Caco-2 (cell line): ENCODE results near the gene SLC30A1. TPM values are rescaled to one million over a fixed set of nuclear protein-coding genes. Genes with fewer than 3 reads are reported as not detected.

Experiments used
- BruUV-seq: library from RNA; stranded (reverse); fragments of 400-500 nt; replicated peaks from 2 replicates; lab custom pipeline; 2021; lab: Mats Ljungman, UMichigan
- CTCF ChIA-PET: fragments of 300-600 bp; sonication (Branson Sonifier 250); formaldehyde crosslinking; loops from one replicate; lab custom pipeline; 2022; ENCODE audit warnings: antibody characterized with exemption; lab: Charles Lee
- POLR2A ChIA-PET: fragments of 300-600 bp; sonication (Branson Sonifier 250); formaldehyde crosslinking; loops from one replicate; lab custom pipeline; 2022; ENCODE audit warnings: antibody characterized with exemption; lab: Charles Lee
- DNase-seq, 2 experiments: peaks; one replicate each; pipeline versions ENCODE4 v3.0.0 to v3.0.0-alpha.2; 2020 to 2022
- H3K27me3 ChIP-seq: replicated peaks from 2 replicates; pipeline ENCODE4 v1.6.0; 2011; ENCODE audit warnings: low read length; ENCODE audit not compliant: control insufficient read depth, insufficient read depth
- H3K36me3 ChIP-seq: 2 replicates; pipeline ENCODE4 v1.5.1; 2011; ENCODE audit warnings: low read length; ENCODE audit not compliant: control insufficient read depth, insufficient read depth
- H3K4me1 ChIP-seq: fragments of 250-450 bp; sonication (Bioruptor Pico); 2 replicates; pipeline ENCODE4 v1.5.1; 2020; ENCODE audit warnings: mild to moderate bottlenecking
- H3K4me3 ChIP-seq: 2 replicates; pipeline ENCODE4 v1.5.1; 2011; ENCODE audit warnings: low read depth, mild to moderate bottlenecking, control low read depth, low read length
- H3K9me3 ChIP-seq: fragments of 250-450 bp; sonication (Bioruptor Pico); 2 replicates; pipeline ENCODE4 v1.5.1; 2020; ENCODE audit warnings: mild to moderate bottlenecking, moderate library complexity
- H3K27ac Mint-ChIP-seq: one replicate; pipeline ENCODE4 v1.8.0; 2022; ENCODE audit warnings: mixed read lengths; ENCODE audit not compliant: unreplicated experiment
- H3K27me3 Mint-ChIP-seq: one replicate; pipeline ENCODE4 v1.8.0; 2022; ENCODE audit warnings: mixed read lengths; ENCODE audit not compliant: insufficient read depth, unreplicated experiment
- H3K36me3 Mint-ChIP-seq: one replicate; pipeline ENCODE4 v1.8.0; 2022; ENCODE audit warnings: mild to moderate bottlenecking, mixed read lengths; ENCODE audit not compliant: insufficient read depth, unreplicated experiment
- H3K4me1 Mint-ChIP-seq: one replicate; pipeline ENCODE4 v1.8.0; 2022; ENCODE audit warnings: low read depth, mixed read lengths; ENCODE audit not compliant: unreplicated experiment
- H3K4me3 Mint-ChIP-seq: one replicate; pipeline ENCODE4 v1.8.0; 2022; ENCODE audit warnings: mild to moderate bottlenecking, moderate library complexity, mixed read lengths; ENCODE audit not compliant: unreplicated experiment
- H3K9me3 Mint-ChIP-seq: one replicate; pipeline ENCODE4 v1.8.0; 2022; ENCODE audit warnings: mixed read lengths; ENCODE audit not compliant: unreplicated experiment
- CTCF ChIP-seq, 2 experiments: fragments of 200-600 bp in 1 of 2; IDR thresholded peaks; 1 replicate in 1 of 2; 2 replicates in 1 of 2; pipeline versions ENCODE4 v1.5.1 to v1.8.0; 2011 to 2022; ENCODE audit warnings: antibody characterized with exemption in 1 of 2, control low read depth in 1 of 2, inconsistent platforms in 1 of 2, low read depth in 1 of 2, low read length in 1 of 2, mild to moderate bottlenecking in 1 of 2, moderate library complexity in 1 of 2; ENCODE audit not compliant: insufficient read depth in 1 of 2, severe bottlenecking in 1 of 2, unreplicated experiment in 1 of 2
- intact Hi-C: fragments of 100-400 bp; cut with micrococcal nuclease; formaldehyde crosslinking; loops from one replicate; pipeline ENCODE4 v1.10.0; 2022; ENCODE audit not compliant: unreplicated experiment
- total RNA-seq: library from RNA; stranded (reverse); gene quantifications from 2 replicates; pipeline ENCODE4 v1.2.3, GENCODE V29; 2022

The SLC30A1 gene
- total RNA-seq, 1 experiment from 2014 or later: 26.6 TPM

GRCh38 chr1:211606914-211607753 is 28.2 kb upstream of the SLC30A1 start:
- Mint-ChIP-seq H3K9me3 (no peaks in the 10 kb centered on the region), H3K36me3 (no peaks in the 10 kb centered on the region), H3K4me1 (peaks cover 82% of the 10 kb centered on the region), H3K27ac (peak overlapping the region; percentile 71), H3K4me3 (no peak overlapping the region), H3K27me3 (no peaks in the 10 kb centered on the region)
- DNase-seq: no peak
- no peaks in the 10 kb centered on the region for H3K36me3 ChIP-seq
- CTCF ChIA-PET: interaction anchor here (1.3 kb wide), 1 partner anchor 37 kb away, joined by 3 read pairs; no protein-coding TSS in a partner anchor
- H3K4me3 ChIP-seq: no peak overlapping the region
- BruUV-seq: no TSS peak
- intact Hi-C loops: no loop called here
- TF ChIP-seq CTCF (IDR thresholded peaks at IDR 0.05; ENCODE audit: insufficient read depth in 1 of 2, low read depth in 1 of 2, low read length in 1 of 2, severe bottlenecking in 1 of 2, unreplicated experiment in 1 of 2): no peak
- peaks cover 75% of the 10 kb centered on the region for H3K4me1 ChIP-seq
- POLR2A ChIA-PET: interaction anchor here (1.0 kb wide), 1 partner anchor 41 kb away, joined by 3 read pairs; no protein-coding TSS in a partner anchor
- H3K9me3 ChIP-seq: no peaks in the 10 kb centered on the region
- H3K27me3 ChIP-seq: no peaks in the 10 kb centered on the region

GRCh38 chr1:211606332-211606913 is 27.5 kb upstream of the SLC30A1 start:
- DNase-seq: no peak
- TF ChIP-seq CTCF (IDR thresholded peaks at IDR 0.05; ENCODE audit: insufficient read depth in 1 of 2, low read depth in 1 of 2, low read length in 1 of 2, severe bottlenecking in 1 of 2, unreplicated experiment in 1 of 2): no peak
- no peaks in the 10 kb centered on the region for H3K36me3 Mint-ChIP-seq
- Histone ChIP-seq H3K4me1 (peaks cover 70% of the 10 kb centered on the region), H3K4me3 (no peak overlapping the region), H3K27me3 (no peaks in the 10 kb centered on the region), H3K36me3 (no peaks in the 10 kb centered on the region), H3K9me3 (no peaks in the 10 kb centered on the region)
- peak overlapping the region; percentile 71 for H3K27ac Mint-ChIP-seq
- ChIA-PET CTCF (no interaction called here), POLR2A (interaction anchor here (0.5 to 1.0 kb wide), 2 partner anchors 42 to 64 kb away, joined by 3 read pairs; no protein-coding TSS in a partner anchor)
- no peak overlapping the region for H3K4me3 Mint-ChIP-seq
- H3K27me3 Mint-ChIP-seq: no peaks in the 10 kb centered on the region
- H3K4me1 Mint-ChIP-seq: peaks cover 77% of the 10 kb centered on the region
- H3K9me3 Mint-ChIP-seq: no peaks in the 10 kb centered on the region
- BruUV-seq: no TSS peak
- intact Hi-C loops: no loop called here

DNA sequence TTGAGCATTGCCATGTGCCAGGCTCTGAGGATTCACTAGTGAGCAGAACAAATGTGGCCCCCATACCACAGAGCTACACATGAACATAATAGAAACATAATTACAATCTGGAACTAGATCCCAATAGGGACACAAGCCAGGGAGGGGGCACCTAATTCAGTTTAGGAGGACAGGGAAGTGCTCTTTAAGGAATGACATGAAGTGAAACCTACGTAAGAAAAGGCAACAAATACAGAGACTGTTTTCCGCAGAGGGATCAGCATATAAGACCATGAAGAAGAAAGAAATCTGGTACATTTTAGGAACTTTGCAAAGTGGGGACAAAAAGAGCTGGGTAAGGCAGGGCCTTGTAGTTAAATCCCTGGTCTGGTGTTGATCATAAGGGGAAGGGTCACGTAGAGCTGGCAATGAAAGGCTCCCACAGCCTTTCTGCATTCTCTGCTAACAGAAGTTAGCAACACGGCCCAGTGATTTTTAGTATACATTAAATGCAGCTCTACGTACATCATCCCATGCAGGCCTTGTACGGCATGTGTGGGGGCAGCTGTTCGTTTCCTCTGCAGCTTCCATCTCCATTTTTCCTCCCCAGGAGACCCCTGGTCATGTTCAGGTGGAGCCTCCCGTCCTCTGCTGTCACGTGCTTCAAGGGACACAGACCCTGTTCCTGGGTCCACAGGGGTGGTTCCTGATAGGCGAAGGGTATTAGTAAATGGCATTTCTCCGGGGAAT is 26.8 kb upstream of the SLC30A1 start:
- no peak for DNase-seq
- no peak for TF ChIP-seq CTCF (IDR thresholded peaks at IDR 0.05; ENCODE audit: insufficient read depth in 1 of 2, low read depth in 1 of 2, low read length in 1 of 2, severe bottlenecking in 1 of 2, unreplicated experiment in 1 of 2)
- intact Hi-C loops: no loop called here
- Mint-ChIP-seq H3K4me1 (peaks cover 72% of the 10 kb centered on the region), H3K36me3 (no peaks in the 10 kb centered on the region), H3K27ac (peak overlapping the region; percentile 71), H3K9me3 (no peaks in the 10 kb centered on the region), H3K27me3 (no peaks in the 10 kb centered on the region), H3K4me3 (no peak overlapping the region)
- H3K36me3 ChIP-seq: no peaks in the 10 kb centered on the region
- no peak overlapping the region for H3K4me3 ChIP-seq
- POLR2A ChIA-PET: interaction anchor here (0.5 to 1.0 kb wide), 2 partner anchors 43 to 63 kb away, joined by 3 read pairs; no protein-coding TSS in a partner anchor
- BruUV-seq: no TSS peak
- H3K9me3 ChIP-seq: no peaks in the 10 kb centered on the region
- peaks cover 70% of the 10 kb centered on the region for H3K4me1 ChIP-seq
- CTCF ChIA-PET: interaction anchor here (1.5 to 2.0 kb wide), 2 partner anchors 19 to 26 kb away, joined by 6 to 7 read pairs; no protein-coding TSS in a partner anchor
- no peaks in the 10 kb centered on the region for H3K27me3 ChIP-seq
